A549 (cell line): ENCODE data around the gene FLYWCH1. TPM values are rescaled to one million over a fixed set of nuclear protein-coding genes. Genes with fewer than 3 reads are reported as not detected.

Source experiments
- ATAC-seq, 2 experiments: fragments of 200-7000 bp in 1 of 2; fragments of >200 bp in 1 of 2; cut with Nextera tagmentation in 1 of 2; cut with Tn5 transposase in 1 of 2; 3 replicates each; pipeline versions ENCODE4 v1.8.0 to v1.9.1; 2018 to 2020; ENCODE audit warnings: mild to moderate bottlenecking in 1 of 2, moderate library complexity in 1 of 2
- CTCF ChIA-PET: fragments of 300-600 bp; sonication (Branson Sonifier 250); formaldehyde crosslinking; extraction: SDS; loops from one replicate; lab custom pipeline; 2021; ENCODE audit warnings: antibody characterized with exemption, inconsistent platforms; lab: Yijun Ruan, JAX
- POLR2A ChIA-PET: fragments of 350-600 bp; formaldehyde crosslinking; extraction: SDS; loops from one replicate; lab custom pipeline; 2021; ENCODE audit warnings: antibody characterized with exemption, inconsistent platforms; lab: Yijun Ruan, JAX
- DNase-seq, 2 experiments: peaks; one replicate each; pipeline versions ENCODE4 v3.0.0 to v3.0.0-alpha.2; 2011 to 2016; ENCODE audit warnings: low read depth in 1 of 2, low spot score in 1 of 2
- FAIRE-seq: peaks from 2 replicates; lab custom pipeline; 2011; peaks lifted over from hg19 to GRCh38; lab: Jason Lieb, UNC
- H3K27ac ChIP-seq, 2 experiments: fragments of >200 bp; sonication (Bioruptor Twin); formaldehyde crosslinking; 3 replicates each; pipeline ENCODE4 v1.5.1; 2016 to 2017
- H3K4me1 ChIP-seq: fragments of >200 bp; sonication (Bioruptor Twin); formaldehyde crosslinking; 3 replicates; pipeline ENCODE4 v1.6.1; 2016
- H3K4me2 ChIP-seq: fragments of >200 bp; sonication (Bioruptor Twin); formaldehyde crosslinking; 3 replicates; pipeline ENCODE4 v1.6.1; 2016
- H3K4me3 ChIP-seq: fragments of >200 bp; sonication (Bioruptor Twin); formaldehyde crosslinking; 3 replicates; pipeline ENCODE4 v1.5.1; 2016
- H3K9me3 ChIP-seq: fragments of >200 bp; sonication (Bioruptor Twin); formaldehyde crosslinking; 3 replicates; pipeline ENCODE4 v1.6.1; 2016
- BCL3 ChIP-seq: fragments of >200 bp; sonication (Bioruptor Twin); formaldehyde crosslinking; IDR thresholded peaks from 3 replicates; pipeline ENCODE4 v1.6.1; 2016
- CBX2 ChIP-seq: fragments of 200-600 bp; sonication (generic); IDR thresholded peaks from 2 replicates; pipeline ENCODE4 v1.6.1; 2016; ENCODE audit warnings: low read depth, mild to moderate bottlenecking, borderline replicate concordance
- CEBPB ChIP-seq, 2 experiments: fragments of >200 bp in 1 of 2; sonication (Bioruptor Twin) in 1 of 2; formaldehyde crosslinking in 1 of 2; IDR thresholded peaks; 2 replicates each; pipeline ENCODE4 v1.6.1; 2012 to 2016
- CTCF ChIP-seq: fragments of >200 bp; sonication (Bioruptor Twin); formaldehyde crosslinking; IDR thresholded peaks from 3 replicates; pipeline ENCODE4 v1.5.1; 2016
- E2F6 ChIP-seq: IDR thresholded peaks from 2 replicates; pipeline ENCODE4 v1.6.1; 2012; ENCODE audit warnings: low read depth, borderline replicate concordance
- EHF ChIP-seq: fragments of 250-450 bp; sonication (Bioruptor Pico); IDR thresholded peaks from 2 replicates; pipeline ENCODE4 v1.5.0; 2020; ENCODE audit warnings: mild to moderate bottlenecking
- ELK1 ChIP-seq: fragments of 150-350 bp; IDR thresholded peaks from 2 replicates; pipeline ENCODE4 v1.6.1; 2014; ENCODE audit warnings: low read depth, mild to moderate bottlenecking, low read length
- FOXS1 ChIP-seq: fragments of 250-450 bp; sonication (Bioruptor Pico); IDR thresholded peaks from 2 replicates; pipeline ENCODE4 v1.5.0; 2020; ENCODE audit warnings: mild to moderate bottlenecking, moderate library complexity
- GATA3 ChIP-seq: IDR thresholded peaks from 2 replicates; pipeline ENCODE4 v1.6.1; 2012; ENCODE audit warnings: borderline replicate concordance
- HMGXB4 ChIP-seq: fragments of 250-450 bp; sonication (Bioruptor Pico); IDR thresholded peaks from 2 replicates; pipeline ENCODE4 v1.5.0; 2021; ENCODE audit warnings: mild to moderate bottlenecking, moderate library complexity, borderline replicate concordance
- HOXA7 ChIP-seq: fragments of 250-450 bp; sonication (Bioruptor Pico); IDR thresholded peaks from 2 replicates; pipeline ENCODE4 v1.5.0; 2020; ENCODE audit warnings: mild to moderate bottlenecking, moderate library complexity
- KDM1A ChIP-seq: fragments of 200-600 bp; sonication (generic); IDR thresholded peaks from 2 replicates; pipeline ENCODE4 v1.6.1; 2016; ENCODE audit warnings: low read depth, mild to moderate bottlenecking
- MAX ChIP-seq: IDR thresholded peaks from 2 replicates; pipeline ENCODE4 v1.6.1; 2012
- MYC ChIP-seq: IDR thresholded peaks from 2 replicates; pipeline ENCODE4 v1.6.1; 2012; ENCODE audit warnings: mild to moderate bottlenecking, inconsistent platforms, low read length, improper control_type of control experiment, borderline replicate concordance
- POLR2A ChIP-seq: IDR thresholded peaks from 2 replicates; pipeline ENCODE4 v1.6.1; 2012; ENCODE audit warnings: mild to moderate bottlenecking, low read length
- REST ChIP-seq: fragments of 200-600 bp; sonication (generic); IDR thresholded peaks from 2 replicates; pipeline ENCODE4 v1.6.1; 2016; ENCODE audit warnings: antibody characterized with exemption, mild to moderate bottlenecking, moderate library complexity
- RFX5 ChIP-seq: fragments of 450-650 bp; IDR thresholded peaks from 2 replicates; pipeline ENCODE4 v1.7.1; 2014; ENCODE audit warnings: antibody characterized with exemption, mild to moderate bottlenecking, moderate library complexity
- RNF2 ChIP-seq: fragments of 200-600 bp; sonication (generic); IDR thresholded peaks from 2 replicates; pipeline ENCODE4 v1.6.1; 2016; ENCODE audit warnings: low read depth, mild to moderate bottlenecking, antibody characterized with exemption, moderate library complexity, borderline replicate concordance
- TFCP2L1 ChIP-seq: fragments of 250-450 bp; sonication (Bioruptor Pico); IDR thresholded peaks from 2 replicates; pipeline ENCODE4 v1.5.0; 2021; ENCODE audit warnings: mild to moderate bottlenecking
- USF2 ChIP-seq: fragments of 450-650 bp; IDR thresholded peaks from 2 replicates; pipeline ENCODE4 v1.6.1; 2014; ENCODE audit warnings: antibody characterized with exemption
- ZFP36 ChIP-seq: fragments of 450-650 bp; IDR thresholded peaks from 2 replicates; pipeline ENCODE4 v1.6.1; 2014; ENCODE audit warnings: borderline replicate concordance; ENCODE audit not compliant: partially characterized antibody
- WGBS: methylation state at CpG from one replicate; pipeline ENCODE4 v1.1.6; 2017; ENCODE audit errors: missing lambda C conversion rate; 5-methylcytosine and 5-hydroxymethylcytosine counted together
- polyA plus RNA-seq, 4 experiments: library from polyadenylated mRNA; depleted of rRNA in 3 of 4; stranded (reverse); fragments of >200 nt; fragmentation: RNase III in 1 of 4; extraction: RNeasy Plus Mini Kit Qiagen cat#74134 plus additional on column Dnase treatment in 1 of 4; gene quantifications; 2 replicates in 3 of 4; 3 replicates in 1 of 4; pipeline ENCODE4 v1.2.3, GENCODE V29; 2011 to 2017

Gene FLYWCH1
- polyA plus RNA-seq, 2 of the 4 experiments (the other 2 are of a cell fraction), result 9.3 to 22.5 TPM

- TF ChIP-seq CTCF (no peak), USF2 (peak; percentile 37; the same call in 1 of the 2 replicates), MAX (peak; percentile 46; the same call in 1 of the 2 replicates), TFCP2L1 (CRISPR knock-in tag) (no peak), ELK1 (no peak), REST (no peak), HMGXB4 (CRISPR knock-in tag) (no peak), MYC (no peak), CBX2 (no peak), CEBPB (IDR thresholded peaks at IDR 0.05) (no peak), RFX5 (no peak), FOXS1 (CRISPR knock-in tag) (no peak)
These were observed 29.7 kb upstream of the FLYWCH1 start (continued) for GRCh38 chr16:2881783-2882649.

GRCh38 chr16:2882650-2883457 lies 28.9 kb upstream of the FLYWCH1 start, which contains the start of gene FLYWCH2:
FLYWCH2 (plus strand) TSS chr16:2883215; CDS start chr16:2896450, 13,235 bp downstream.
- Histone ChIP-seq H3K4me1 (peaks cover 5% of the 10 kb centered on the region; the same call in 2 of the 3 replicates), H3K4me3 (peak within 1 kb of the TSS; percentile 94), H3K4me2 (peak within 1 kb of the TSS; percentile 99), H3K27ac (peak within 1 kb of the TSS; percentile 96 to 97), H3K9me3 (no peaks in the 10 kb centered on the region)
- CTCF ChIA-PET, result interaction anchor here (0.6 to 6.6 kb wide), 11 partner anchors 8 to 1390 kb away, joined by 3 to 52 read pairs (median 5); partner anchors contain the start of gene TFAP4
- WGBS, result under 1% methylated on average over 23 of the region's 73 CpGs
- FAIRE-seq (no peak), ATAC-seq (peak; percentile 95 to 98), DNase-seq (peak; percentile 97 to 99)
- POLR2A ChIA-PET, result interaction anchor here (0.8 to 3.8 kb wide), 17 partner anchors 9 to 209 kb away, joined by 3 to 62 read pairs (median 4); partner anchors contain the start of genes FLYWCH1, KCTD5 and SRRM2
- no peak for TF ChIP-seq RNF2
- TF ChIP-seq MAX, result 0 out of 2 replicates have a peak, but pooled peaks have one; percentile 43
- peak; percentile 46; the same call in 1 of the 2 replicates for TF ChIP-seq E2F6
- no peak for TF ChIP-seq EHF (CRISPR knock-in tag)
- no peak for TF ChIP-seq HOXA7 (CRISPR knock-in tag)
- TF ChIP-seq ZFP36, result no peak
- TF ChIP-seq GATA3, result no peak
- no peak for TF ChIP-seq KDM1A
- TF ChIP-seq RFX5, result peak; percentile 78
- peak; percentile 43; the same call in 2 of the 3 replicates for TF ChIP-seq BCL3
- peak; percentile 87 for TF ChIP-seq POLR2A
- no peak for TF ChIP-seq CBX2
